ENCODE measurements around the gene CMTM3. TPM values are rescaled to one million over a fixed set of nuclear protein-coding genes. Genes with fewer than 3 reads are reported as not detected.

CMTM3 gene, protein sequence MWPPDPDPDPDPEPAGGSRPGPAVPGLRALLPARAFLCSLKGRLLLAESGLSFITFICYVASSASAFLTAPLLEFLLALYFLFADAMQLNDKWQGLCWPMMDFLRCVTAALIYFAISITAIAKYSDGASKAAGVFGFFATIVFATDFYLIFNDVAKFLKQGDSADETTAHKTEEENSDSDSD
- 92.9 to 113 TPM (median 102 TPM) in 5 replicates for total RNA-seq (2022; extraction: Qiagen RNA extraction)

GRCh38 chr16:66604376-66605176 is at the start of gene CMTM3:
CMTM3 (plus strand) TSS chr16:66604704; CDS start chr16:66604806, 102 bp downstream.

DNA sequence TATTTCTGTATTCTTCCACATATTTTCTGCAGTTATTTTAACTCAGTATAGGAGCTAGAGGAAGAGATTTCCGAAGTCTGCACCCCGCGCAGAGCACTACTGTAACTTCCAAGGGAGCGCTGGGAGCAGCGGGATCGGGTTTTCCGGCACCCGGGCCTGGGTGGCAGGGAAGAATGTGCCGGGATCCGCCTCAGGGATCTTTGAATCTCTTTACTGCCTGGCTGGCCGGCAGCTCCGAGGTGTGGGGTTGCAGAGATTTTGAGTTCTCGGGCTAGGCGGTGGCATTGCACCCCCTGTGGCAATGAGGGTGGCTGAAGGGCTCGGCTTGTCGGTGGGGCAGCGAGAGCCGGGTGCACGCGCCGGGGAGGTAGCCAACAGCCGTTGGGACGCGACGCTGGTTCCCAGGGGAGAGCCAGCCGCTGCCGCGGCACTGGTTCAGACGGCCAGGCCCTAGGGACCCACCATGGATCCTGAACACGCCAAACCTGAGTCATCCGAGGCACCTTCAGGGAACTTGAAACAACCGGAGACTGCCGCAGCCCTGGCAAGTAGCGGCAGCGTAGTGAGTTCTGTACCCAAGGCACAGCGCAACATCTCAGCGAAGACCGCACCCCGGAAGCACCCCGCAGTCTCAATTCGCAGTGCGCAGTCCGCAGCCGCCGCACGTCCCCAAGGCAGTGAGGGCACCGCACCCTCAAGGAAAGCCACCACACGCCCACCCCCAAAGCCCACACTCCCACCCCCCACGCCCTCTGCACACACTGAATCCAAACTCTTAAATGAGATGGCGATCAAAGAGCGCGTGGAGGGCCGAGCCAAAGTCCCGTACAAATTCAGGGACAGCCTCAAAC is 38.2 kb upstream of the CMTM3 start, which contains the start of gene CMTM1:
Gene CMTM1, plus strand, starts transcription at position 389 of the 851 bp plus-strand sequence. Its CDS starts 75 bp downstream, at position 464.

DNA sequence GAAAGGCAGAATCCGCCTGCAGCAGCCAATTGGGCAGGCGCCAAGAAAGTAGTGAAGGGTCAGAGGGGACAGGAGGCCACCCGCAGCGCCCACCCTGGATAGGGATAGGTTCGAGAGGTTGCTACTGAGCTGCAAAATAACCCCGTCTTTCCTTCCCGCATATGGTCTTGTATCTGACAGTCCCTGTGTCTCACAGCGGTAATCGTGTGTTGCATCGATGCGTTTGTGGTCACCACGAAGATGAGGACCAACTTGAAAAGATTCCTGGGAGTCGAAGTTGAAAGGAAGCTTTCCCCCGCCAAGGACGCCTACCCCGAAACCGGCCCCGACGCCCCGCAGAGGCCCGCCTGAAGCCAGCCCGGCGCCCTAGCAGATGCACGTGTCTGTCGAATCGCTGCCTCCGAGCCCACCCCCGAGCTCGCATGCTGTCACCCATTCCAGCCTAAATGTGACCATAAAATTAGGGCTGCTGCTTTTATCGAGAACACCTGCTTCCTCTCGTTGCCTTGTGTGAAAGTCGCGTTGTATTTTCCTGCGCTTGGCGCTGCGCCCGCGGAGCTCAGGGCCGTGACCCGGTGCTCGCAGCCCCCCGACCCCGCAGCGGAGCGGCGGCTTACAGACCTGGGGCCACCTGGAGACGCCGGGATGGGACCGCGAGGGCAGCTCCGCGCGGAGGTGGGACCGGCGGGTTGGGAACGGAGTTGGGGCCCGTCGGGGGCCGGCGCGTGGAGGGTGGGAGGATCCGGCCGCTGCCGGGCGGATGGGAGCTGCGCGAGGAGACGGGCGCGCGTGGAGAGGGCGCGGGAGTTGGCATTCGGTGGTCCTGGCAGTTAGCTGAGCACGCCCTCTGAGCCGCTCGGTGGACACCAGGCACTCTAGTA is 25.6 kb upstream of the CMTM3 start, which contains the start of gene CMTM2:
Gene CMTM2, plus strand, starts transcription at position 813 of the 881 bp plus-strand sequence. CDS start 145 bp downstream, outside the sequence.

Other genes starting within 250 kb of the CMTM3 start
- 0.15 to 0.25 TPM (median 0.22 TPM) in 5 replicates for gene CDH5, start 238.0 kb upstream of the CMTM3 start, total RNA-seq (2022; extraction: Qiagen RNA extraction)
- 4.7 to 8.5 TPM (median 6.1 TPM) in 5 replicates for gene BEAN1, start 177.4 kb upstream of the CMTM3 start, total RNA-seq (2022; extraction: Qiagen RNA extraction)
- gene TK2, start 54.6 kb upstream of the CMTM3 start, total RNA-seq (2022; extraction: Qiagen RNA extraction) = 18.6 to 24.3 TPM (median 20.9 TPM) in 5 replicates
- gene CKLF, start 52.1 kb upstream of the CMTM3 start, total RNA-seq (2022; extraction: Qiagen RNA extraction) = 61.6 to 69.7 TPM (median 66.1 TPM) in 5 replicates
- 0.76 to 2.1 TPM (median 1.4 TPM) in 5 replicates for gene CMTM1, start 38.3 kb upstream of the CMTM3 start, total RNA-seq (2022; extraction: Qiagen RNA extraction)
- gene CMTM2, start 25.2 kb upstream of the CMTM3 start, total RNA-seq (2022; extraction: Qiagen RNA extraction) = not detected in 5 replicates
- gene CMTM4, start 92.0 kb downstream of the CMTM3 start, total RNA-seq (2022; extraction: Qiagen RNA extraction) = 23.2 to 39.8 TPM (median 36.7 TPM) in 5 replicates
- gene DYNC1LI2, start 146.9 kb downstream of the CMTM3 start, total RNA-seq (2022; extraction: Qiagen RNA extraction) = 41.5 to 57.9 TPM (median 49.8 TPM) in 5 replicates
- 0.05 to 0.08 TPM (median 0.07 TPM) in 3 of 5 replicates, not detected in the others for gene TERB1, start 196.9 kb downstream of the CMTM3 start, total RNA-seq (2022; extraction: Qiagen RNA extraction)
- 62.4 to 66.4 TPM (median 65.8 TPM) in 5 replicates for gene NAE1, start 226.3 kb downstream of the CMTM3 start, total RNA-seq (2022; extraction: Qiagen RNA extraction)
- gene CA7, start 239.7 kb downstream of the CMTM3 start, total RNA-seq (2022; extraction: Qiagen RNA extraction) = 0.08 TPM in 1 of 5 replicates, not detected in the others